ENCODE data around the gene PLEKHG4. TPM values are rescaled to one million over a fixed set of nuclear protein-coding genes. Genes with fewer than 3 reads are reported as not detected.

Gene PLEKHG4
- total RNA-seq, 2 donors from 2014 or later, result 13.1 to 14.7 TPM

- no peak for DNase-seq
- Histone ChIP-seq H3K27me3 (no peaks in the 10 kb centered on the region), H3K9ac (ENCODE audit: low read depth in 2 of 2, low read length in 2 of 2) (no peak overlapping the region), H3K4me1 (no peaks in the 10 kb centered on the region), H3K9me3 (no peaks in the 10 kb centered on the region), H3K4me3 (no peak overlapping the region), H3K27ac (no peak overlapping the region), H3K36me3 (no peaks in the 10 kb centered on the region)
- TF ChIP-seq CTCF (IDR thresholded peaks at IDR 0.05), result no peak
- intact Hi-C loops (cut with DNase I), result no loop called here
These were observed 31.2 kb downstream of the PLEKHG4 start for GRCh38 chr16:67310561-67310960.

- Histone ChIP-seq H3K27me3 (no peaks in the 10 kb centered on the region), H3K4me3 (no peak overlapping the region), H3K36me3 (no peaks in the 10 kb centered on the region), H3K9ac (ENCODE audit: low read depth in 2 of 2, low read length in 2 of 2) (no peak overlapping the region), H3K9me3 (no peaks in the 10 kb centered on the region), H3K4me1 (no peaks in the 10 kb centered on the region), H3K27ac (peak overlapping the region; percentile 10)
- DNase-seq, result peak; percentile 43
- intact Hi-C loops (cut with DNase I), result no loop called here
- TF ChIP-seq CTCF (IDR thresholded peaks at IDR 0.05), result no peak
These were observed 32.5 kb downstream of the PLEKHG4 start for GRCh38 chr16:67311607-67312488.

GRCh38 chr16:67312719-67313118 is 33.4 kb downstream of the PLEKHG4 start:
- Histone ChIP-seq H3K27ac (no peak overlapping the region), H3K9ac (ENCODE audit: low read depth in 2 of 2, low read length in 2 of 2) (no peak overlapping the region), H3K4me3 (no peak overlapping the region), H3K4me1 (no peaks in the 10 kb centered on the region), H3K36me3 (no peaks in the 10 kb centered on the region), H3K27me3 (no peaks in the 10 kb centered on the region), H3K9me3 (no peaks in the 10 kb centered on the region)
- TF ChIP-seq CTCF (IDR thresholded peaks at IDR 0.05), result no peak
- intact Hi-C loops (cut with DNase I), result no loop called here
- no peak for DNase-seq

- Histone ChIP-seq H3K27ac (no peak overlapping the region), H3K36me3 (no peaks in the 10 kb centered on the region), H3K9ac (ENCODE audit: low read depth in 2 of 2, low read length in 2 of 2) (no peak overlapping the region), H3K27me3 (no peaks in the 10 kb centered on the region), H3K9me3 (no peaks in the 10 kb centered on the region), H3K4me3 (no peak overlapping the region), H3K4me1 (no peaks in the 10 kb centered on the region)
- intact Hi-C loops (cut with DNase I), result no loop called here
- DNase-seq, result no peak
- no peak for TF ChIP-seq CTCF (IDR thresholded peaks at IDR 0.05)
These were observed 38.5 kb downstream of the PLEKHG4 start for GRCh38 chr16:67317853-67318252.

GRCh38 chr16:67326115-67326471 is 46.8 kb downstream of the PLEKHG4 start:
- Histone ChIP-seq H3K9ac (ENCODE audit: low read depth in 2 of 2, low read length in 2 of 2) (peak overlapping the region in 1 of 2 donors; percentile 46), H3K27me3 (peaks cover 4% of the 10 kb centered on the region), H3K9me3 (no peaks in the 10 kb centered on the region), H3K4me1 (peaks cover 5% of the 10 kb centered on the region), H3K4me3 (peak overlapping the region; percentile 36), H3K36me3 (no peaks in the 10 kb centered on the region), H3K27ac (no peak overlapping the region)
- no peak for DNase-seq
- no peak for TF ChIP-seq CTCF (IDR thresholded peaks at IDR 0.05)
- intact Hi-C loops (cut with DNase I), result no loop called here

Measured in colonic mucosa (tissue), 4 donors.